CD4-positive, alpha-beta T cell (primary cell): ENCODE data around the gene C3orf70. TPM values are rescaled to one million over a fixed set of nuclear protein-coding genes. Genes with fewer than 3 reads are reported as not detected.

ENCODE experiments used
- ATAC-seq: fragments of 200-7000 bp; cut with Tn5 transposase; one replicate; pipeline ENCODE4 v1.10.0; 2022; ENCODE audit warnings: mild to moderate bottlenecking; ENCODE audit not compliant: poor library complexity
- CTCF ChIA-PET: fragments of 350-600 bp; sonication (Branson Sonifier 250); formaldehyde crosslinking; loops from one replicate; lab custom pipeline; 2021; ENCODE audit warnings: antibody characterized with exemption, inconsistent platforms; lab: Charles Lee
- POLR2A ChIA-PET: fragments of 350-600 bp; sonication (Branson Sonifier 250); formaldehyde crosslinking; loops from one replicate; lab custom pipeline; 2021; ENCODE audit warnings: antibody characterized with exemption, inconsistent platforms; lab: Charles Lee
- DNase-seq, 14 experiments: peaks; one replicate each; pipeline ENCODE4 v3.0.0-alpha.2; 2013 to 2020; ENCODE audit warnings: mixed read lengths in 2 of 14
- H3K27ac ChIP-seq, 2 donors: one replicate each; pipeline versions ENCODE4 v1.5.1 to v1.7.0; 2013; ENCODE audit warnings: low read length in 2 of 2, low read depth in 1 of 2, mild to moderate bottlenecking in 1 of 2
- H3K27me3 ChIP-seq, 2 experiments: 1 replicate in 1 of 2; 2 replicates in 1 of 2; pipeline versions ENCODE4 v1.6.1 to v1.7.0; 2013; ENCODE audit warnings: low read length in 2 of 2, control low read depth in 1 of 2, mild to moderate bottlenecking in 1 of 2, moderate library complexity in 1 of 2; ENCODE audit not compliant: insufficient read depth in 2 of 2, control insufficient read depth in 1 of 2
- H3K36me3 ChIP-seq: one replicate; pipeline ENCODE4 v1.6.1; 2013; ENCODE audit warnings: low read length, control low read depth; ENCODE audit not compliant: insufficient read depth
- H3K4me1 ChIP-seq: one replicate; pipeline ENCODE4 v1.6.1; 2013; ENCODE audit warnings: low read length, control low read depth; ENCODE audit not compliant: insufficient read depth
- H3K4me3 ChIP-seq: one replicate; pipeline ENCODE4 v1.5.1; 2013; ENCODE audit warnings: mild to moderate bottlenecking, low read length, moderate library complexity
- H3K9me3 ChIP-seq, 2 experiments: 1 replicate in 1 of 2; 2 replicates in 1 of 2; pipeline versions ENCODE4 v1.6.1 to v1.7.0; 2013; ENCODE audit warnings: low read length in 2 of 2, mild to moderate bottlenecking in 2 of 2, control low read depth in 1 of 2, moderate library complexity in 1 of 2; ENCODE audit not compliant: control insufficient read depth in 1 of 2, insufficient read depth in 1 of 2
- H3K27ac Mint-ChIP-seq: one replicate; pipeline ENCODE4 v1.8.0; 2020; ENCODE audit warnings: mixed read lengths
- H3K27me3 Mint-ChIP-seq: one replicate; pipeline ENCODE4 v1.8.0; 2021; ENCODE audit warnings: mixed read lengths
- H3K36me3 Mint-ChIP-seq: one replicate; pipeline ENCODE4 v1.8.0; 2021; ENCODE audit warnings: low read depth, mixed read lengths
- H3K4me1 Mint-ChIP-seq: one replicate; pipeline ENCODE4 v1.8.0; 2021; ENCODE audit warnings: low read depth, mixed read lengths
- H3K4me3 Mint-ChIP-seq: one replicate; pipeline ENCODE4 v1.8.0; 2020; ENCODE audit warnings: mild to moderate bottlenecking, mixed read lengths
- H3K9me3 Mint-ChIP-seq: one replicate; pipeline ENCODE4 v1.8.0; 2020; ENCODE audit warnings: mixed read lengths
- intact Hi-C, 2 experiments: fragments of 100-400 bp; cut with DNase I in 1 of 2; cut with micrococcal nuclease in 1 of 2; formaldehyde crosslinking; loops; one replicate each; pipeline versions ENCODE4 v1.15.1 to v1.9.0; 2023 to 2025; cut with DNase I, micrococcal nuclease
- total RNA-seq, 174 experiments: library from RNA in 2 of 174; stranded (reverse) in 2 of 174; gene quantifications; one replicate each; pipeline ENCODE4 v1.2.3 and lab custom pipeline; 2021 to 2026
- TF ChIP-seq, protein P1 (sequence below): fragments of 200-600 bp; IDR thresholded peaks from one replicate; pipeline ENCODE4 v1.8.0; 2022; ENCODE audit warnings: antibody characterized with exemption, mild to moderate bottlenecking

C3orf70 gene
- total RNA-seq, 2 experiments from 2014 or later, result not detected

DNA sequence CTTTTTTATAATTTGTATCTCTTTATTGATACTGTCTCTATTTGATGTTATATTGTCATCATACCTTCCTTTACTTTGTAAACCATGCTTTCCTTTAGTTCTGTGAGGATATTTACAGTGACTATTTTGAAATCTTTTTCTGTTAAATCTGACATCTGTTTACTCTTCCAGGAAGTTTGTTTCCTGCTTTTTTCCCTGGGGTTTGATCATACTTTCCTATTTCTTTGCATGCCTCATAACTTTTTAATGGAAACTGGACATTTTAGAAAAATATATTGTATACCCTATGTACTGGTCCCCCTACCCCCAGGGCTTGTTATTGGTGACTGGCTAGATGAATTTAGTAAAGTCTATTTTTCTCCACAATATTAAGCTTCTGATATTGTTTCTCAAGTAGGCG lies 115.1 kb downstream of the C3orf70 start:
- Mint-ChIP-seq H3K4me1 (no peaks in the 10 kb centered on the region), H3K9me3 (peaks cover 20% of the 10 kb centered on the region), H3K27ac (no peak overlapping the region), H3K27me3 (no peaks in the 10 kb centered on the region), H3K4me3 (no peak overlapping the region), H3K36me3 (peaks cover 90% of the 10 kb centered on the region)
- H3K4me3 ChIP-seq, result no peak overlapping the region
- peaks cover 10% of the 10 kb centered on the region for H3K36me3 ChIP-seq
- TF ChIP-seq, protein P1, sequence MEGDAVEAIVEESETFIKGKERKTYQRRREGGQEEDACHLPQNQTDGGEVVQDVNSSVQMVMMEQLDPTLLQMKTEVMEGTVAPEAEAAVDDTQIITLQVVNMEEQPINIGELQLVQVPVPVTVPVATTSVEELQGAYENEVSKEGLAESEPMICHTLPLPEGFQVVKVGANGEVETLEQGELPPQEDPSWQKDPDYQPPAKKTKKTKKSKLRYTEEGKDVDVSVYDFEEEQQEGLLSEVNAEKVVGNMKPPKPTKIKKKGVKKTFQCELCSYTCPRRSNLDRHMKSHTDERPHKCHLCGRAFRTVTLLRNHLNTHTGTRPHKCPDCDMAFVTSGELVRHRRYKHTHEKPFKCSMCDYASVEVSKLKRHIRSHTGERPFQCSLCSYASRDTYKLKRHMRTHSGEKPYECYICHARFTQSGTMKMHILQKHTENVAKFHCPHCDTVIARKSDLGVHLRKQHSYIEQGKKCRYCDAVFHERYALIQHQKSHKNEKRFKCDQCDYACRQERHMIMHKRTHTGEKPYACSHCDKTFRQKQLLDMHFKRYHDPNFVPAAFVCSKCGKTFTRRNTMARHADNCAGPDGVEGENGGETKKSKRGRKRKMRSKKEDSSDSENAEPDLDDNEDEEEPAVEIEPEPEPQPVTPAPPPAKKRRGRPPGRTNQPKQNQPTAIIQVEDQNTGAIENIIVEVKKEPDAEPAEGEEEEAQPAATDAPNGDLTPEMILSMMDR, result no peak
- DNase-seq, result no peak
- no peak for ATAC-seq
- peaks cover 1 to 23% of the 10 kb centered on the region in 2 experiments for H3K9me3 ChIP-seq
- ChIA-PET CTCF (no interaction called here), POLR2A (no interaction called here)
- intact Hi-C loops, result no loop called here
- H3K27ac ChIP-seq, result no peak overlapping the region
- H3K4me1 ChIP-seq, result no peaks in the 10 kb centered on the region
- H3K27me3 ChIP-seq, result no peaks in the 10 kb centered on the region

- Histone ChIP-seq H3K4me3 (no peak overlapping the region), H3K27me3 (no peaks in the 10 kb centered on the region), H3K9me3 (peaks cover 9 to 12% of the 10 kb centered on the region in 2 experiments), H3K36me3 (peaks cover 40% of the 10 kb centered on the region), H3K27ac (no peak overlapping the region), H3K4me1 (no peaks in the 10 kb centered on the region)
- H3K36me3 Mint-ChIP-seq, result peaks cover 89% of the 10 kb centered on the region
- H3K27ac Mint-ChIP-seq, result no peak overlapping the region
- no peaks in the 10 kb centered on the region for H3K27me3 Mint-ChIP-seq
- peaks cover 12% of the 10 kb centered on the region for H3K9me3 Mint-ChIP-seq
- ATAC-seq, result no peak
- H3K4me1 Mint-ChIP-seq, result no peaks in the 10 kb centered on the region
- no peak for DNase-seq
- ChIA-PET POLR2A (no interaction called here), CTCF (interaction anchor here (0.6 kb wide), 1 partner anchor 19 kb away, joined by 3 read pairs; no protein-coding TSS in a partner anchor)
- intact Hi-C loops, result no loop called here
- TF ChIP-seq, protein P1, result no peak
- H3K4me3 Mint-ChIP-seq, result no peak overlapping the region
Observed at GRCh38 chr3:185030951-185031350, 121.9 kb downstream of the C3orf70 start.

- POLR2A ChIA-PET, result no interaction called here
- TF ChIP-seq, protein P1, result no peak
Observed at GRCh38 chr3:185030399-185030798, 122.5 kb downstream of the C3orf70 start.

More at GRCh38 chr3:185030399-185030798, 122.5 kb downstream of the C3orf70 start:
- Mint-ChIP-seq H3K27me3 (no peaks in the 10 kb centered on the region), H3K4me1 (no peaks in the 10 kb centered on the region), H3K27ac (no peak overlapping the region), H3K36me3 (peaks cover 89% of the 10 kb centered on the region), H3K9me3 (peaks cover 10% of the 10 kb centered on the region), H3K4me3 (no peak overlapping the region)
- DNase-seq, result no peak
- Histone ChIP-seq H3K4me1 (no peaks in the 10 kb centered on the region), H3K4me3 (no peak overlapping the region), H3K36me3 (peaks cover 45% of the 10 kb centered on the region), H3K27ac (no peak overlapping the region), H3K27me3 (no peaks in the 10 kb centered on the region), H3K9me3 (peaks cover 9 to 10% of the 10 kb centered on the region in 2 experiments)
- no peak for ATAC-seq
- intact Hi-C loops, result no loop called here
- CTCF ChIA-PET, result no interaction called here
